A673 (cell line): Measurements from ENCODE around the gene SEPTIN8. TPM values are rescaled to one million over a fixed set of nuclear protein-coding genes. Genes with fewer than 3 reads are reported as not detected.

Experiments used
- BruUV-seq: library from RNA; stranded (reverse); fragments of 400-500 nt; replicated peaks from 2 replicates; lab custom pipeline; 2021; lab: Mats Ljungman, UMichigan
- CTCF ChIA-PET: fragments of 300-600 bp; sonication (Branson Sonifier 250); formaldehyde crosslinking; loops from one replicate; lab custom pipeline; 2022; ENCODE audit warnings: antibody characterized with exemption; lab: Charles Lee
- POLR2A ChIA-PET: fragments of 300-600 bp; sonication (Branson Sonifier 250); formaldehyde crosslinking; loops from one replicate; lab custom pipeline; 2022; ENCODE audit warnings: antibody characterized with exemption; ENCODE audit not compliant: low non-redundant PET; lab: Charles Lee
- DNase-seq: peaks from one replicate; pipeline ENCODE4 v3.0.0-alpha.2; 2015; ENCODE audit warnings: low spot score
- H3K27ac ChIP-seq: fragments of 200-600 bp; sonication (generic); 2 replicates; pipeline ENCODE4 v1.5.1; 2016; ENCODE audit warnings: mixed run types, low read depth, mild to moderate bottlenecking, mixed read lengths, antibody characterized with exemption, low read length; ENCODE audit not compliant: poor library complexity, severe bottlenecking
- H3K27me3 ChIP-seq: fragments of 200-600 bp; sonication (generic); replicated peaks from 2 replicates; pipeline ENCODE4 v1.6.1; 2017; ENCODE audit warnings: mixed run types, low read depth, mild to moderate bottlenecking, mixed read lengths, antibody characterized with exemption, low read length; ENCODE audit not compliant: insufficient read depth, poor library complexity
- H3K36me3 ChIP-seq: fragments of 200-600 bp; sonication (generic); 2 replicates; pipeline ENCODE4 v1.6.1; 2016; ENCODE audit warnings: mixed run types, mild to moderate bottlenecking, mixed read lengths, antibody characterized with exemption, low read length; ENCODE audit not compliant: insufficient read depth, poor library complexity, severe bottlenecking
- H3K4me1 ChIP-seq: fragments of 200-600 bp; sonication (generic); 2 replicates; pipeline ENCODE4 v1.6.1; 2017; ENCODE audit warnings: mixed run types, mild to moderate bottlenecking, mixed read lengths, antibody characterized with exemption, low read length; ENCODE audit not compliant: insufficient read depth, poor library complexity, severe bottlenecking
- H3K4me3 ChIP-seq: fragments of 200-600 bp; sonication (generic); 2 replicates; pipeline ENCODE4 v1.5.1; 2016; ENCODE audit warnings: low read depth, mixed run types, mild to moderate bottlenecking, mixed read lengths, low read length; ENCODE audit not compliant: poor library complexity, severe bottlenecking
- H3K9me3 ChIP-seq: fragments of 200-600 bp; sonication (generic); 2 replicates; pipeline ENCODE4 v1.6.1; 2016; ENCODE audit warnings: mixed run types, low read depth, mild to moderate bottlenecking, mixed read lengths, antibody characterized with exemption, low read length; ENCODE audit not compliant: poor library complexity, severe bottlenecking
- CTCF ChIP-seq: fragments of 300-800, 200-600 bp; sonication (generic); conservative IDR thresholded peaks from 2 replicates; pipeline ENCODE4 v1.5.1; 2017; ENCODE audit warnings: low read depth, mild to moderate bottlenecking, antibody characterized with exemption, low read length, moderate library complexity, mixed read lengths
- EZH2 ChIP-seq: fragments of 200-600 bp; sonication (generic); IDR thresholded peaks from 2 replicates; pipeline ENCODE4 v1.6.1; 2017; ENCODE audit warnings: borderline replicate concordance, low read depth, mild to moderate bottlenecking, mixed read lengths, antibody characterized with exemption, low read length; ENCODE audit not compliant: poor library complexity, severe bottlenecking
- intact Hi-C: fragments of 100-400 bp; cut with micrococcal nuclease; formaldehyde crosslinking; loops from one replicate; pipeline ENCODE4 v1.10.0; 2022; ENCODE audit not compliant: unreplicated experiment
- total RNA-seq: library from RNA; stranded (reverse); gene quantifications from 2 replicates; pipeline ENCODE4 v1.2.3, GENCODE V29; 2021

Gene SEPTIN8
- total RNA-seq, 1 experiment from 2014 or later, result 26.4 TPM

DNA sequence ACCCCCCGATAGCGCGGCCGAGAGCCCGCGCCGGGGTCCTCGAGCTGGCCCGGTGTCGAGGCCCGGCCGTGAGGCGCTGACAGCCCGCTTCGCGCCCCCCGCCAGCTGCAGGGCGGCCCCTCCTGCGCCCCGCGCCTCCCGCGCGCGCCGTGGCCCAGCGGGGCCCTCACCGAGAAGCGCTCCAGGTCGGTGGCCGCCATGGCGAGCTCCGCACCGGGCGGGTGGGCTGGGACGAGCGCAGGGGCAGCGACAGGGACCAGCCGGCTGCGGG, 166 bp downstream of the SEPTIN8 start:
- BruUV-seq, result no TSS peak
- TF ChIP-seq EZH2 (no peak), CTCF (no peak)
- no peaks in the 10 kb centered on the region for H3K36me3 ChIP-seq
- ChIA-PET CTCF (no interaction called here), POLR2A (no interaction called here)
- DNase-seq, result no peak
- H3K9me3 ChIP-seq, result no peaks in the 10 kb centered on the region
- intact Hi-C loops, result no loop called here
- no peaks in the 10 kb centered on the region for H3K27me3 ChIP-seq
- H3K4me1 ChIP-seq, result peaks cover 6% of the 10 kb centered on the region
- peak overlapping the region; percentile 50 for H3K27ac ChIP-seq
- peak overlapping the region; percentile 74 for H3K4me3 ChIP-seq

GRCh38 chr5:132776131-132776937, 705 bp downstream of the SEPTIN8 start:
- DNase-seq, result peak; percentile 50
- Histone ChIP-seq H3K4me3 (peak overlapping the region; percentile 74), H3K4me1 (peaks cover 6% of the 10 kb centered on the region), H3K9me3 (no peaks in the 10 kb centered on the region), H3K27ac (peak overlapping the region; percentile 50), H3K36me3 (no peaks in the 10 kb centered on the region), H3K27me3 (no peaks in the 10 kb centered on the region)
- TF ChIP-seq CTCF, result no peak
- TF ChIP-seq EZH2, result no peak
- BruUV-seq, result no TSS peak
- intact Hi-C loops, result no loop called here
- POLR2A ChIA-PET, result no interaction called here
- CTCF ChIA-PET, result no interaction called here

GRCh38 chr5:132775476-132775961, 1.5 kb downstream of the SEPTIN8 start:
- H3K27me3 ChIP-seq, result no peaks in the 10 kb centered on the region
- POLR2A ChIA-PET, result no interaction called here
- CTCF ChIA-PET, result no interaction called here
- no peak overlapping the region for H3K27ac ChIP-seq
- TF ChIP-seq EZH2 (no peak), CTCF (no peak)
- peaks cover 6% of the 10 kb centered on the region for H3K4me1 ChIP-seq
- H3K36me3 ChIP-seq, result no peaks in the 10 kb centered on the region
- no peaks in the 10 kb centered on the region for H3K9me3 ChIP-seq
- TSS peak; percentile 63 for BruUV-seq
- peak overlapping the region; percentile 74 for H3K4me3 ChIP-seq
- DNase-seq, result no peak
- intact Hi-C loops, result no loop called here
